ENCODE results near the gene STMN3.
"Not testable (repeated sequence)": the region's sequence is repeated elsewhere in the genome, so short reads cannot be mapped to it uniquely, and the experiment has no call there.

STMN3 gene

GRCh38 chr20:63651942-63652191 lies 1.4 kb downstream of the STMN3 start:
- WGBS (ENCODE audit: extremely low coverage, insufficient coverage, low lambda C conversion rate) = no CpG with 5 or more reads among the region's 11 CpGs
- Histone ChIP-seq H3K4me3 (ENCODE audit: low read length) (no peak overlapping the region), H3K27me3 (ENCODE audit: insufficient read depth, low read length, poor library complexity) (no peaks in the 10 kb centered on the region), H3K4me2 (ENCODE audit: low read length) (peak overlapping the region; percentile 23), H3K56ac (ENCODE audit: low read length) (peak overlapping the region; percentile 73), H3K9ac (ENCODE audit: low read length) (peak overlapping the region; percentile 48), H4K5ac (ENCODE audit: low read length) (no peak overlapping the region), H3K18ac (ENCODE audit: low read length) (no peak overlapping the region), H3K4me1 (ENCODE audit: control insufficient read depth, low read depth, low read length) (peaks cover 3% of the 10 kb centered on the region), H2AK5ac (ENCODE audit: low read length) (no peak overlapping the region), H2BK120ac (ENCODE audit: low read depth, low read length) (no peak overlapping the region), H3K79me2 (ENCODE audit: control insufficient read depth, insufficient read depth, low read length) (no peaks in the 10 kb centered on the region), H3K36me3 (ENCODE audit: control insufficient read depth, insufficient read depth, low read length) (no peaks in the 10 kb centered on the region), H2BK15ac (replicated peaks; ENCODE audit: low read depth) (no peak overlapping the region), H3K27ac (ENCODE audit: low read depth, low read length) (no peak overlapping the region), H2BK5ac (ENCODE audit: low read length) (no peak overlapping the region), H4K8ac (ENCODE audit: low read depth, low read length) (no peak overlapping the region), H3K4ac (ENCODE audit: low read depth, low read length) (no peak overlapping the region), H3K23ac (ENCODE audit: low read length) (no peak overlapping the region), H3K79me1 (ENCODE audit: low read length) (no peaks in the 10 kb centered on the region)
- DNase-seq = no peak

GRCh38 chr20:63650486-63650885 lies 2.7 kb downstream of the STMN3 start:
- not testable (repeated sequence) for H3K4me3 ChIP-seq (ENCODE audit: low read length); H3K56ac ChIP-seq (ENCODE audit: low read length); H3K18ac ChIP-seq (ENCODE audit: low read length); H3K79me2 ChIP-seq (ENCODE audit: control insufficient read depth, insufficient read depth, low read length); H2BK120ac ChIP-seq (ENCODE audit: low read depth, low read length); H4K8ac ChIP-seq (ENCODE audit: low read depth, low read length); H3K9ac ChIP-seq (ENCODE audit: low read length); H2BK5ac ChIP-seq (ENCODE audit: low read length); H4K5ac ChIP-seq (ENCODE audit: low read length); H3K79me1 ChIP-seq (ENCODE audit: low read length); DNase-seq; H3K36me3 ChIP-seq (ENCODE audit: control insufficient read depth, insufficient read depth, low read length); H3K4me2 ChIP-seq (ENCODE audit: low read length); H3K27ac ChIP-seq (ENCODE audit: low read depth, low read length); H2BK15ac ChIP-seq (replicated peaks; ENCODE audit: low read depth); H3K27me3 ChIP-seq (ENCODE audit: insufficient read depth, low read length, poor library complexity); H2AK5ac ChIP-seq (ENCODE audit: low read length); H3K23ac ChIP-seq (ENCODE audit: low read length); H3K4ac ChIP-seq (ENCODE audit: low read depth, low read length); H3K4me1 ChIP-seq (ENCODE audit: control insufficient read depth, low read depth, low read length)
- no CpG with 5 or more reads among the region's 25 CpGs for WGBS (ENCODE audit: extremely low coverage, insufficient coverage, low lambda C conversion rate)

GRCh38 chr20:63648895-63649589 lies 4.2 kb downstream of the STMN3 start:
- H3K4me3 ChIP-seq (ENCODE audit: low read length) = no peak overlapping the region
- no peak overlapping the region for H3K56ac ChIP-seq (ENCODE audit: low read length)
- H2BK15ac ChIP-seq (replicated peaks; ENCODE audit: low read depth) = no peak overlapping the region

GRCh38 chr20:63648190-63648589 lies 5.0 kb downstream of the STMN3 start:
- Histone ChIP-seq H3K4ac (ENCODE audit: low read depth, low read length) (no peak overlapping the region), H2BK15ac (replicated peaks; ENCODE audit: low read depth) (no peak overlapping the region), H2BK120ac (ENCODE audit: low read depth, low read length) (no peak overlapping the region), H3K4me2 (ENCODE audit: low read length) (no peak overlapping the region), H3K79me1 (ENCODE audit: low read length) (no peaks in the 10 kb centered on the region), H3K18ac (ENCODE audit: low read length) (no peak overlapping the region), H4K5ac (ENCODE audit: low read length) (no peak overlapping the region), H3K36me3 (ENCODE audit: control insufficient read depth, insufficient read depth, low read length) (no peaks in the 10 kb centered on the region), H3K23ac (ENCODE audit: low read length) (no peak overlapping the region), H3K56ac (ENCODE audit: low read length) (no peak overlapping the region), H3K79me2 (ENCODE audit: control insufficient read depth, insufficient read depth, low read length) (no peaks in the 10 kb centered on the region), H3K4me3 (ENCODE audit: low read length) (no peak overlapping the region), H3K27ac (ENCODE audit: low read depth, low read length) (no peak overlapping the region), H2AK5ac (ENCODE audit: low read length) (no peak overlapping the region), H3K4me1 (ENCODE audit: control insufficient read depth, low read depth, low read length) (no peaks in the 10 kb centered on the region), H2BK5ac (ENCODE audit: low read length) (no peak overlapping the region), H3K27me3 (ENCODE audit: insufficient read depth, low read length, poor library complexity) (no peaks in the 10 kb centered on the region), H3K9ac (ENCODE audit: low read length) (no peak overlapping the region), H4K8ac (ENCODE audit: low read depth, low read length) (no peak overlapping the region)
- no CpG with 5 or more reads among the region's 6 CpGs for WGBS (ENCODE audit: extremely low coverage, insufficient coverage, low lambda C conversion rate)
- no peak for DNase-seq

More at GRCh38 chr20:63648895-63649589, 4.2 kb downstream of the STMN3 start:
- H3K79me2 ChIP-seq (ENCODE audit: control insufficient read depth, insufficient read depth, low read length) = no peaks in the 10 kb centered on the region
- no peaks in the 10 kb centered on the region for H3K36me3 ChIP-seq (ENCODE audit: control insufficient read depth, insufficient read depth, low read length)
- H3K23ac ChIP-seq (ENCODE audit: low read length) = no peak overlapping the region
- no CpG with 5 or more reads among the region's 11 CpGs for WGBS (ENCODE audit: extremely low coverage, insufficient coverage, low lambda C conversion rate)
- no peak overlapping the region for H3K9ac ChIP-seq (ENCODE audit: low read length)
- H3K79me1 ChIP-seq (ENCODE audit: low read length) = no peaks in the 10 kb centered on the region
- no peak overlapping the region for H3K18ac ChIP-seq (ENCODE audit: low read length)
- H3K27ac ChIP-seq (ENCODE audit: low read depth, low read length) = no peak overlapping the region
- H2AK5ac ChIP-seq (ENCODE audit: low read length) = no peak overlapping the region
- H2BK120ac ChIP-seq (ENCODE audit: low read depth, low read length) = no peak overlapping the region
- no peak overlapping the region for H4K8ac ChIP-seq (ENCODE audit: low read depth, low read length)
- no peak overlapping the region for H4K5ac ChIP-seq (ENCODE audit: low read length)
- no peaks in the 10 kb centered on the region for H3K27me3 ChIP-seq (ENCODE audit: insufficient read depth, low read length, poor library complexity)
- DNase-seq = no peak
- no peak overlapping the region for H3K4ac ChIP-seq (ENCODE audit: low read depth, low read length)
- no peak overlapping the region for H3K4me2 ChIP-seq (ENCODE audit: low read length)
- H3K4me1 ChIP-seq (ENCODE audit: control insufficient read depth, low read depth, low read length) = peaks cover under 1% of the 10 kb centered on the region
- no peak overlapping the region for H2BK5ac ChIP-seq (ENCODE audit: low read length)

GRCh38 chr20:63645218-63645617 lies 8.0 kb downstream of the STMN3 start:
- no peak overlapping the region for H3K18ac ChIP-seq (ENCODE audit: low read length)
- no peak overlapping the region for H2BK15ac ChIP-seq (replicated peaks; ENCODE audit: low read depth)
- H3K4me2 ChIP-seq (ENCODE audit: low read length) = no peak overlapping the region
- H2BK120ac ChIP-seq (ENCODE audit: low read depth, low read length) = no peak overlapping the region
- WGBS (ENCODE audit: extremely low coverage, insufficient coverage, low lambda C conversion rate) = no CpG with 5 or more reads among the region's 4 CpGs
- no peaks in the 10 kb centered on the region for H3K36me3 ChIP-seq (ENCODE audit: control insufficient read depth, insufficient read depth, low read length)
- no peak overlapping the region for H3K4me3 ChIP-seq (ENCODE audit: low read length)
- H4K8ac ChIP-seq (ENCODE audit: low read depth, low read length) = no peak overlapping the region
- no peak overlapping the region for H3K56ac ChIP-seq (ENCODE audit: low read length)
- no peak overlapping the region for H3K23ac ChIP-seq (ENCODE audit: low read length)
- H3K4ac ChIP-seq (ENCODE audit: low read depth, low read length) = no peak overlapping the region
- no peak overlapping the region for H4K5ac ChIP-seq (ENCODE audit: low read length)
- no peaks in the 10 kb centered on the region for H3K4me1 ChIP-seq (ENCODE audit: control insufficient read depth, low read depth, low read length)
- H3K9ac ChIP-seq (ENCODE audit: low read length) = no peak overlapping the region
- DNase-seq = no peak
- H2AK5ac ChIP-seq (ENCODE audit: low read length) = no peak overlapping the region
- H3K27me3 ChIP-seq (ENCODE audit: insufficient read depth, low read length, poor library complexity) = no peaks in the 10 kb centered on the region
- no peak overlapping the region for H3K27ac ChIP-seq (ENCODE audit: low read depth, low read length)
- no peak overlapping the region for H2BK5ac ChIP-seq (ENCODE audit: low read length)
- no peaks in the 10 kb centered on the region for H3K79me2 ChIP-seq (ENCODE audit: control insufficient read depth, insufficient read depth, low read length)
- no peaks in the 10 kb centered on the region for H3K79me1 ChIP-seq (ENCODE audit: low read length)

GRCh38 chr20:63643946-63644345 lies 9.3 kb downstream of the STMN3 start:
- Histone ChIP-seq H3K18ac (ENCODE audit: low read length) (no peak overlapping the region), H3K36me3 (ENCODE audit: control insufficient read depth, insufficient read depth, low read length) (no peaks in the 10 kb centered on the region), H3K4me1 (ENCODE audit: control insufficient read depth, low read depth, low read length) (no peaks in the 10 kb centered on the region), H2AK5ac (ENCODE audit: low read length) (no peak overlapping the region), H3K4ac (ENCODE audit: low read depth, low read length) (no peak overlapping the region), H3K9ac (ENCODE audit: low read length) (no peak overlapping the region), H3K23ac (ENCODE audit: low read length) (no peak overlapping the region), H3K79me2 (ENCODE audit: control insufficient read depth, insufficient read depth, low read length) (no peaks in the 10 kb centered on the region), H3K27me3 (ENCODE audit: insufficient read depth, low read length, poor library complexity) (no peaks in the 10 kb centered on the region), H4K5ac (ENCODE audit: low read length) (no peak overlapping the region), H2BK5ac (ENCODE audit: low read length) (no peak overlapping the region), H3K79me1 (ENCODE audit: low read length) (no peaks in the 10 kb centered on the region), H3K56ac (ENCODE audit: low read length) (no peak overlapping the region), H3K4me2 (ENCODE audit: low read length) (no peak overlapping the region), H4K8ac (ENCODE audit: low read depth, low read length) (no peak overlapping the region), H3K4me3 (ENCODE audit: low read length) (no peak overlapping the region), H3K27ac (ENCODE audit: low read depth, low read length) (no peak overlapping the region), H2BK120ac (ENCODE audit: low read depth, low read length) (no peak overlapping the region), H2BK15ac (replicated peaks; ENCODE audit: low read depth) (no peak overlapping the region)
- no peak for DNase-seq
- whole genome bisulfite sequencing (ENCODE audit: extremely low coverage, insufficient coverage, low lambda C conversion rate) = no CpG with 5 or more reads among the region's 15 CpGs

Data from mesendoderm (in vitro differentiated cells).